Measurements from ENCODE around the gene CENPO.

- TF ChIP-seq CTCF (IDR thresholded peaks at IDR 0.05) (no peak), POLR2A (IDR thresholded peaks at IDR 0.05) (no peak)
These were observed 78.7 kb downstream of the CENPO start for GRCh38 chr2:24871852-24872333.

Data from transverse colon (tissue), 3 donors.